ENCODE measurements around the gene NRP2.

GRCh38 chr2:205658572-205658971 lies 23.7 kb upstream of the NRP2 start:
- TF ChIP-seq CTCF (conservative IDR thresholded peaks at IDR 0.05; ENCODE audit: low read depth, low read length) (no peak), EZH2 (IDR thresholded peaks at IDR 0.05; ENCODE audit: low read length, unreplicated experiment) (no peak)
